ENCODE measurements around the gene PDIK1L.

PDIK1L gene

GRCh38 chr1:26160527-26161414 lies 49.1 kb downstream of the PDIK1L start:
- Histone ChIP-seq H3K4me1 (ENCODE audit: control insufficient read depth in 1 of 2, insufficient read depth in 2 of 2, low read length in 2 of 2) (peaks cover 0 to 18% of the 10 kb centered on the region in 2 donors), H3K36me3 (ENCODE audit: control insufficient read depth in 1 of 2, insufficient read depth in 2 of 2, low read length in 2 of 2) (no peaks in the 10 kb centered on the region), H3K27ac (ENCODE audit: low read length) (no peak overlapping the region), H3K27me3 (ENCODE audit: low read depth, low read length) (peaks cover 8% of the 10 kb centered on the region), H3K4me3 (ENCODE audit: low read depth in 1 of 2, low read length in 2 of 2) (peak overlapping the region; percentile 4 to 71), H3K9me3 (ENCODE audit: control insufficient read depth in 1 of 2, low read length in 2 of 2) (no peaks in the 10 kb centered on the region)

- H3K9me3 ChIP-seq (ENCODE audit: control insufficient read depth in 1 of 2, low read length in 2 of 2): no peaks in the 10 kb centered on the region
- no peak overlapping the region for H3K27ac ChIP-seq (ENCODE audit: low read length)
- peak overlapping the region; percentile 44 to 71 for H3K4me3 ChIP-seq (ENCODE audit: low read depth in 1 of 2, low read length in 2 of 2)
- peaks cover 8% of the 10 kb centered on the region for H3K27me3 ChIP-seq (ENCODE audit: low read depth, low read length)
- H3K4me1 ChIP-seq (ENCODE audit: control insufficient read depth in 1 of 2, insufficient read depth in 2 of 2, low read length in 2 of 2): peaks cover 0 to 18% of the 10 kb centered on the region in 2 donors
- no peaks in the 10 kb centered on the region for H3K36me3 ChIP-seq (ENCODE audit: control insufficient read depth in 1 of 2, insufficient read depth in 2 of 2, low read length in 2 of 2)
Measured at GRCh38 chr1:26161415-26162219, 50.0 kb downstream of the PDIK1L start.

DNA sequence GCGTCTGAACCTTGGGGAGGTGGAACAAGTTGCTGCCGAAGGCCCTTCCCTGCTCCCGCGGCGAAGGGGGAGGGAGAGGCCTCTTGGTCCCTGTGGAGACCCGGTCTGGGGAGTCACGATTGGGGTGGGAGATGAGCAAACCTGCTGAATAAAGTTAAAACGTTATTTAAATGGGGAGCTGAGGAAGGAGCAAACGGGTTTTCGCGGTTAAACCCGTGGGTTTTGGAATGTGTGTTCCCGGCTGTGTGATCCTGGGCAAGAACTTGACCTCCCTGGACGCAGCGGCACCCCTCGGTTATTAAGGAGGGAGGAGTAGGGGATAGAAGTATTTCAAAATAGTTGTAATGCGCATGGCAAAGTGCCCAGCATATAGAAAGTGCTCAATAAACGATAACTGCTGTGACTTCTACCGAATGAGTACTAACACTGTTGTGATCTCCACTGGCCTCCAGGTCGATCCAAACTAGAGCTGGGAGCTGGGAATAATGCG lies 50.6 kb downstream of the PDIK1L start:
- Histone ChIP-seq H3K27ac (ENCODE audit: low read length) (no peak overlapping the region), H3K4me1 (ENCODE audit: control insufficient read depth in 1 of 2, insufficient read depth in 2 of 2, low read length in 2 of 2) (peaks cover 0 to 18% of the 10 kb centered on the region in 2 donors), H3K4me3 (ENCODE audit: low read depth in 1 of 2, low read length in 2 of 2) (peak overlapping the region; percentile 44 to 71), H3K36me3 (ENCODE audit: control insufficient read depth in 1 of 2, insufficient read depth in 2 of 2, low read length in 2 of 2) (no peaks in the 10 kb centered on the region), H3K9me3 (ENCODE audit: control insufficient read depth in 1 of 2, low read length in 2 of 2) (no peaks in the 10 kb centered on the region), H3K27me3 (ENCODE audit: low read depth, low read length) (peaks cover 8% of the 10 kb centered on the region)

DNA sequence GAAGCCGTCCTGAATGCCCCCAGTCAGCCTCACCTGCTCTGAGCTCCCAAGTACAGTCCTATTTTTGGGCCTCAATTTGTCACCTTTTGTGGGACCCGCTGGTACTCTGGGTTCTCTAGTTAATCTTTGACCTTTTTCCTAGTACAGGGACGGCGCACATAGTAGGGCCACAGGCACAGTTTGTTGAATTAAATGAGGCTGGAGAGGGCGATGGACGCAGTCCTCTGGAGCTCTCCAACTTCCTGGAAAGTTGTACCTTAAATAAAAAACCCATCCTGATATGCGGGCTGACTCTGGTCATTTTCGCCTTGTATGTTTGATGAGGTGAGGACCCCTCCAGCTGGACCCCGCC lies 52.0 kb downstream of the PDIK1L start:
- Histone ChIP-seq H3K27ac (ENCODE audit: low read length) (no peak overlapping the region), H3K4me1 (ENCODE audit: control insufficient read depth in 1 of 2, insufficient read depth in 2 of 2, low read length in 2 of 2) (peaks cover 0 to 18% of the 10 kb centered on the region in 2 donors)

GRCh38 chr1:26164036-26164860 lies 52.6 kb downstream of the PDIK1L start:
- H3K4me3 ChIP-seq (ENCODE audit: low read depth in 1 of 2, low read length in 2 of 2): peak overlapping the region; percentile 21 to 56
- H3K36me3 ChIP-seq (ENCODE audit: control insufficient read depth in 1 of 2, insufficient read depth in 2 of 2, low read length in 2 of 2): no peaks in the 10 kb centered on the region
- H3K27ac ChIP-seq (ENCODE audit: low read length): no peak overlapping the region
- H3K27me3 ChIP-seq (ENCODE audit: low read depth, low read length): no peaks in the 10 kb centered on the region
- H3K9me3 ChIP-seq (ENCODE audit: control insufficient read depth in 1 of 2, low read length in 2 of 2): no peaks in the 10 kb centered on the region
- H3K4me1 ChIP-seq (ENCODE audit: control insufficient read depth in 1 of 2, insufficient read depth in 2 of 2, low read length in 2 of 2): peaks cover 2 to 21% of the 10 kb centered on the region in 2 donors

More for the DNA sequence above, 52.0 kb downstream of the PDIK1L start:
- Histone ChIP-seq H3K36me3 (ENCODE audit: control insufficient read depth in 1 of 2, insufficient read depth in 2 of 2, low read length in 2 of 2) (no peaks in the 10 kb centered on the region), H3K4me3 (ENCODE audit: low read depth in 1 of 2, low read length in 2 of 2) (peak overlapping the region; percentile 21 to 56), H3K9me3 (ENCODE audit: control insufficient read depth in 1 of 2, low read length in 2 of 2) (no peaks in the 10 kb centered on the region), H3K27me3 (ENCODE audit: low read depth, low read length) (no peaks in the 10 kb centered on the region)

DNA sequence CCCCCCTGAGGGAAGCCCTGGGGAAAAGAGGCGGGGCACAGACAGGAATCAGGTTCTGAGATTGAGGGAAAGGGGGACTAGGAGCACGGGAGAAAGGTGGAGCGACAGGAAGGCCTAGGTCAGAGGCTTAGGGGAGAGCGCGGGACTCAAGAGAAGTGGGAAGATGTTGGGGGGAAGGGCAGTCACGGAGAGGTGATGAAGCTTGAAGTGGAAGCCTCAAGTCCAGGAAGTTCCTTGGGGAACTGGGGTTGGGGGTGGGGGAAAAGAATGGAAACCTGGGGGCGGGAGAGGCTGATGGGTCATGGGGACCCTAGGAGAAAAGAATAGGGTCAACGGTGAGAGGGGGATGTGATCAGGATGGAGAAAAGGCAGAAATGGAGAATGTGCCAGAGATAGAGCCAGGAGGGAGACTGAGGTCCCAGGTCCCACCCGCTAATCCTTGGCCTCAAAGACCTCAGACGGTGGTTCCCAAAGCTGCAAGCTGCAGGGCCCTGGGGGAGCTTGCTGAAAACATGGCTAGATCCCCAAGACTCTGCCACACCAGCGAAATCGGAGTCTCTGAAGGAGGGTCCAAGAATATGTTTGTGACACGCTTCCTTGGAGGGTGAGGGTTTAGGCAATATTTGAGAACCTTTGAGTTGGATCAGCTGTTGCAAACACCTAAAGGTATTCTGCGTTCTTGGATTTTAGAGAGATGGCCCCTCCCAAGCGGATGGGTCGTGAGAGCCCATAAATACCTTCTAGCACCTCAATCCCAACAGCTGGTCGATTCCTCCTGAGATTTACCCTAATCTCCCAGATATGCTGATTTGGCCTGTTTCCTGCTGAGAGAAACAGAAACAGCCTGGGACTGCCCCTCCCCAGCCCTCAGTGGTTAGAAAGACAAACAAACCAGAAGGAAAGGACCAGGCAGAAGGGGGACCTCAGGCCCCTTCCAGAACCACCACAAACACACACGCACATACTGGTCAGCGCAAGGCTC lies 53.5 kb downstream of the PDIK1L start:
- Histone ChIP-seq H3K9me3 (ENCODE audit: control insufficient read depth in 1 of 2, low read length in 2 of 2) (no peaks in the 10 kb centered on the region), H3K27me3 (ENCODE audit: low read depth, low read length) (no peaks in the 10 kb centered on the region), H3K27ac (ENCODE audit: low read length) (no peak overlapping the region), H3K4me1 (ENCODE audit: control insufficient read depth in 1 of 2, insufficient read depth in 2 of 2, low read length in 2 of 2) (peaks cover 4 to 25% of the 10 kb centered on the region in 2 donors), H3K4me3 (ENCODE audit: low read depth in 1 of 2, low read length in 2 of 2) (peak overlapping the region in 1 of 2 donors; percentile 56), H3K36me3 (ENCODE audit: control insufficient read depth in 1 of 2, insufficient read depth in 2 of 2, low read length in 2 of 2) (no peaks in the 10 kb centered on the region)

- H3K27me3 ChIP-seq (ENCODE audit: low read depth, low read length): no peaks in the 10 kb centered on the region
- H3K36me3 ChIP-seq (ENCODE audit: control insufficient read depth in 1 of 2, insufficient read depth in 2 of 2, low read length in 2 of 2): no peaks in the 10 kb centered on the region
- H3K4me1 ChIP-seq (ENCODE audit: control insufficient read depth in 1 of 2, insufficient read depth in 2 of 2, low read length in 2 of 2): peaks cover 10 to 31% of the 10 kb centered on the region in 2 donors
- H3K4me3 ChIP-seq (ENCODE audit: low read depth in 1 of 2, low read length in 2 of 2): no peak overlapping the region
- no peak overlapping the region for H3K27ac ChIP-seq (ENCODE audit: low read length)
- H3K9me3 ChIP-seq (ENCODE audit: control insufficient read depth in 1 of 2, low read length in 2 of 2): no peaks in the 10 kb centered on the region
Measured at GRCh38 chr1:26166719-26167281, 55.2 kb downstream of the PDIK1L start.

GRCh38 chr1:26168410-26169197 lies 57.0 kb downstream of the PDIK1L start, which contains the start of gene C1orf232:
Gene C1orf232 (minus strand): TSS chr1:26168963. CDS start chr1:26168499, 464 bp downstream.
- Histone ChIP-seq H3K27me3 (ENCODE audit: low read depth, low read length) (no peaks in the 10 kb centered on the region), H3K27ac (ENCODE audit: low read length) (peak within 1 kb of the TSS; percentile 72), H3K36me3 (ENCODE audit: control insufficient read depth in 1 of 2, insufficient read depth in 2 of 2, low read length in 2 of 2) (no peaks in the 10 kb centered on the region), H3K4me3 (ENCODE audit: low read depth in 1 of 2, low read length in 2 of 2) (peak within 1 kb of the TSS; percentile 79 to 89), H3K9me3 (ENCODE audit: control insufficient read depth in 1 of 2, low read length in 2 of 2) (no peaks in the 10 kb centered on the region), H3K4me1 (ENCODE audit: control insufficient read depth in 1 of 2, insufficient read depth in 2 of 2, low read length in 2 of 2) (peaks cover 10 to 26% of the 10 kb centered on the region in 2 donors)

- H3K27ac ChIP-seq (ENCODE audit: low read length): peak overlapping the region; percentile 3
- H3K4me3 ChIP-seq (ENCODE audit: low read depth in 1 of 2, low read length in 2 of 2): peak overlapping the region; percentile 79 to 89
Measured at GRCh38 chr1:26169198-26169554, 57.6 kb downstream of the PDIK1L start.

More at GRCh38 chr1:26169198-26169554, 57.6 kb downstream of the PDIK1L start:
- Histone ChIP-seq H3K4me1 (ENCODE audit: control insufficient read depth in 1 of 2, insufficient read depth in 2 of 2, low read length in 2 of 2) (peaks cover 10 to 22% of the 10 kb centered on the region in 2 donors), H3K36me3 (ENCODE audit: control insufficient read depth in 1 of 2, insufficient read depth in 2 of 2, low read length in 2 of 2) (no peaks in the 10 kb centered on the region), H3K9me3 (ENCODE audit: control insufficient read depth in 1 of 2, low read length in 2 of 2) (no peaks in the 10 kb centered on the region), H3K27me3 (ENCODE audit: low read depth, low read length) (no peaks in the 10 kb centered on the region)

Data from muscle layer of duodenum (tissue), 2 donors.